HuH-7.5 (cell line): ENCODE data around the gene DAGLA.

Source experiments
- DNase-seq: peaks from one replicate; pipeline ENCODE4 v3.0.0; 2011; ENCODE audit warnings: low spot score

The DAGLA gene

GRCh38 chr11:61747192-61747966, 67.2 kb downstream of the DAGLA start:
- DNase-seq = peak; percentile 99

GRCh38 chr11:61747967-61748285, 67.7 kb downstream of the DAGLA start:
- peak; percentile 84 for DNase-seq

GRCh38 chr11:61749591-61750217, 69.5 kb downstream of the DAGLA start:
- DNase-seq = no peak

GRCh38 chr11:61750631-61751273, 70.6 kb downstream of the DAGLA start:
- DNase-seq = no peak

- DNase-seq = no peak
Measured at GRCh38 chr11:61751384-61751783, 71.2 kb downstream of the DAGLA start.

- DNase-seq = peak; percentile 95
Measured at GRCh38 chr11:61752117-61752924, 72.1 kb downstream of the DAGLA start, which contains the start of gene MYRF. TSS of gene MYRF (plus strand) at chr11:61752636. CDS start at chr11:61752745, 109 bp downstream.

- DNase-seq = no peak
Measured at GRCh38 chr11:61752925-61753521, 72.8 kb downstream of the DAGLA start.

GRCh38 chr11:61753672-61754071, 73.5 kb downstream of the DAGLA start:
- no peak for DNase-seq

- DNase-seq = no peak
Measured at GRCh38 chr11:61754534-61755482, 74.6 kb downstream of the DAGLA start.

- DNase-seq = no peak
Measured at GRCh38 chr11:61756147-61756451, 75.9 kb downstream of the DAGLA start.

- peak; percentile 100 for DNase-seq
Measured at GRCh38 chr11:61756452-61757212, 76.4 kb downstream of the DAGLA start.

GRCh38 chr11:61757213-61757862, 77.1 kb downstream of the DAGLA start:
- no peak for DNase-seq

- DNase-seq = no peak
Measured at GRCh38 chr11:61760946-61761345, 80.8 kb downstream of the DAGLA start.

GRCh38 chr11:61761440-61762222, 81.4 kb downstream of the DAGLA start:
- DNase-seq = no peak

GRCh38 chr11:61762223-61762615, 82.0 kb downstream of the DAGLA start:
- no peak for DNase-seq

GRCh38 chr11:61762798-61763197, 82.6 kb downstream of the DAGLA start:
- no peak for DNase-seq

GRCh38 chr11:61763930-61764605, 83.9 kb downstream of the DAGLA start:
- no peak for DNase-seq

GRCh38 chr11:61764606-61765260, 84.5 kb downstream of the DAGLA start:
- DNase-seq = no peak
